HCT116 (cell line): ENCODE data around the gene SEC24A. TPM values are rescaled to one million over a fixed set of nuclear protein-coding genes. Genes with fewer than 3 reads are reported as not detected.

ENCODE experiments used
- ATAC-seq: fragments of 200-7000 bp; cut with Tn5 transposase; 2 replicates; pipeline ENCODE4 v1.9.1; 2020; ENCODE audit warnings: mild to moderate bottlenecking, moderate library complexity
- BruUV-seq: library from RNA; stranded (reverse); fragments of 400-500 nt; replicated peaks from 2 replicates; lab custom pipeline; 2021; lab: Mats Ljungman, UMichigan
- CTCF ChIA-PET: fragments of 300-600 bp; sonication (Branson Sonifier 250); formaldehyde crosslinking; loops from one replicate; lab custom pipeline; 2021; ENCODE audit warnings: antibody characterized with exemption; lab: Charles Lee
- POLR2A ChIA-PET: fragments of 300-600, 350-600 bp; sonication (Branson Sonifier 250); formaldehyde crosslinking; loops from one replicate; lab custom pipeline; 2021; ENCODE audit warnings: antibody characterized with exemption; lab: Charles Lee
- RAD21 ChIA-PET, 2 experiments: fragments of 300-600 bp; sonication (Branson Sonifier 250); formaldehyde crosslinking; loops; one replicate each; lab custom pipeline; 2023; ENCODE audit warnings: low total read pairs in 2 of 2; ENCODE audit not compliant: uncharacterized antibody in 2 of 2, unreplicated experiment in 2 of 2, low non-redundant PET in 1 of 2; lab: Charles Lee
- DNase-seq: peaks from one replicate; pipeline ENCODE4 v3.0.0-alpha.2; 2010; ENCODE audit warnings: low read depth, low spot score
- H2AFZ ChIP-seq: fragments of 200-600 bp; shearing (Covaris generic), sonication (generic); 2 replicates; pipeline ENCODE4 v1.6.1; 2017; ENCODE audit warnings: low read depth, mixed run types, mixed read lengths, antibody characterized with exemption, low read length; ENCODE audit not compliant: poor library complexity, severe bottlenecking
- H3K27ac ChIP-seq: 2 replicates; pipeline ENCODE4 v1.5.1; 2012; ENCODE audit warnings: low read depth, low read length
- H3K27me3 ChIP-seq: fragments of 200-600 bp; sonication (generic); 2 replicates; pipeline ENCODE4 v1.6.1; 2016; ENCODE audit warnings: mixed run types, low read length, mixed read lengths; ENCODE audit not compliant: insufficient read depth
- H3K36me3 ChIP-seq, 2 experiments: fragments of 200-500 bp in 1 of 2; fragments of 200-600 bp in 1 of 2; sonication (Bioruptor generic) in 1 of 2; sonication (generic) in 1 of 2; 2 replicates each; pipeline versions ENCODE4 v1.5.1 to v1.6.1; 2014 to 2016; ENCODE audit warnings: low read length in 2 of 2, inconsistent platforms in 1 of 2, mixed read lengths in 1 of 2, mixed run types in 1 of 2; ENCODE audit not compliant: insufficient read depth in 2 of 2, control insufficient read depth in 1 of 2
- H3K4me1 ChIP-seq, 2 experiments: fragments of 200-600 bp in 1 of 2; sonication (generic) in 1 of 2; 2 replicates each; pipeline versions ENCODE4 v1.5.1 to v1.6.1; 2012 to 2017; ENCODE audit warnings: low read length in 2 of 2, inconsistent platforms in 1 of 2, mild to moderate bottlenecking in 1 of 2, mixed read lengths in 1 of 2, mixed run types in 1 of 2, moderate library complexity in 1 of 2; ENCODE audit not compliant: insufficient read depth in 2 of 2, control insufficient read depth in 1 of 2
- H3K4me2 ChIP-seq: fragments of 200-600 bp; sonication (generic); 2 replicates; pipeline ENCODE4 v1.6.1; 2017; ENCODE audit warnings: mixed run types, low read length, mixed read lengths
- H3K4me3 ChIP-seq, 2 experiments: fragments of 200-600 bp in 1 of 2; sonication (generic) in 1 of 2; replicated peaks in 1 of 2; 2 replicates each; pipeline ENCODE4 v1.5.1; 2011 to 2016; ENCODE audit warnings: low read length in 2 of 2, control low read depth in 1 of 2, low read depth in 1 of 2, mild to moderate bottlenecking in 1 of 2, mixed read lengths in 1 of 2, mixed run types in 1 of 2
- H3K79me2 ChIP-seq: fragments of 200-600 bp; sonication (generic); 2 replicates; pipeline ENCODE4 v1.6.1; 2017; ENCODE audit warnings: mild to moderate bottlenecking, mixed run types, low read length, moderate library complexity, mixed read lengths; ENCODE audit not compliant: insufficient read depth
- H3K9ac ChIP-seq: fragments of 200-600 bp; sonication (generic); 2 replicates; pipeline ENCODE4 v1.6.1; 2016; ENCODE audit warnings: low read length, mixed read lengths
- H3K9me2 ChIP-seq: fragments of 200-600 bp; sonication (generic), shearing (Covaris generic); 2 replicates; pipeline ENCODE4 v1.6.1; 2017; ENCODE audit warnings: mixed run types, mild to moderate bottlenecking, moderate library complexity; ENCODE audit not compliant: insufficient read depth
- H3K9me3 ChIP-seq, 2 experiments: fragments of 200-500 bp in 1 of 2; fragments of 200-600 bp in 1 of 2; sonication (Bioruptor generic) in 1 of 2; sonication (generic) in 1 of 2; 2 replicates each; pipeline ENCODE4 v1.6.1; 2014 to 2017; ENCODE audit warnings: low read length in 2 of 2, mixed read lengths in 2 of 2, inconsistent platforms in 1 of 2, low read depth in 1 of 2, mild to moderate bottlenecking in 1 of 2, mixed run types in 1 of 2, moderate library complexity in 1 of 2; ENCODE audit not compliant: control insufficient read depth in 1 of 2, insufficient read depth in 1 of 2
- H4K20me1 ChIP-seq: fragments of 200-600 bp; sonication (generic), shearing (Covaris generic); 2 replicates; pipeline ENCODE4 v1.6.1; 2017; ENCODE audit warnings: mixed run types, mild to moderate bottlenecking, moderate library complexity; ENCODE audit not compliant: insufficient read depth
- ATF3 ChIP-seq: IDR thresholded peaks from 2 replicates; pipeline ENCODE4 v1.6.1; 2012
- CBX3 ChIP-seq: IDR thresholded peaks from 2 replicates; pipeline ENCODE4 v1.6.1; 2012; ENCODE audit warnings: low read depth
- CEBPB ChIP-seq: IDR thresholded peaks from 2 replicates; pipeline ENCODE4 v1.6.1; 2012; ENCODE audit warnings: low read depth
- EGR1 ChIP-seq: IDR thresholded peaks from 2 replicates; pipeline ENCODE4 v1.6.1; 2012; ENCODE audit warnings: low read depth
- ELF1 ChIP-seq: IDR thresholded peaks from 2 replicates; pipeline ENCODE4 v1.6.1; 2012; ENCODE audit warnings: low read depth, borderline replicate concordance
- EZH2phosphoT487 ChIP-seq: fragments of 200-600 bp; IDR thresholded peaks from 2 replicates; pipeline ENCODE4 v1.6.1; 2018; ENCODE audit warnings: antibody characterized with exemption, borderline replicate concordance
- FOSL1 ChIP-seq: IDR thresholded peaks from 2 replicates; pipeline ENCODE4 v1.6.1; 2012; ENCODE audit warnings: low read depth
- POLR2A ChIP-seq: IDR thresholded peaks from 2 replicates; pipeline ENCODE4 v1.7.0; 2011; ENCODE audit warnings: borderline replicate concordance; ENCODE audit not compliant: insufficient read depth, insufficient read length; ENCODE audit errors: extremely low read depth
- SIN3A ChIP-seq: IDR thresholded peaks from 2 replicates; pipeline ENCODE4 v1.6.1; 2012; ENCODE audit warnings: low read depth
- SRF ChIP-seq: IDR thresholded peaks from 2 replicates; pipeline ENCODE4 v1.6.1; 2012; ENCODE audit warnings: low read depth
- TCF7L2 ChIP-seq: IDR thresholded peaks from 2 replicates; pipeline ENCODE4 v1.7.0; 2011; ENCODE audit warnings: borderline replicate concordance, inconsistent platforms; ENCODE audit not compliant: insufficient read depth, insufficient read length; ENCODE audit errors: extremely low read depth
- YY1 ChIP-seq: IDR thresholded peaks from 2 replicates; pipeline ENCODE4 v1.6.1; 2011; ENCODE audit warnings: low read length, low read depth, moderate library complexity, mild to moderate bottlenecking; ENCODE audit not compliant: insufficient replicate concordance; ENCODE audit errors: extremely low read depth
- ZBTB33 ChIP-seq: IDR thresholded peaks from 2 replicates; pipeline ENCODE4 v1.6.1; 2011; ENCODE audit warnings: mild to moderate bottlenecking, low read length, moderate library complexity; ENCODE audit not compliant: insufficient replicate concordance; ENCODE audit errors: extremely low read depth
- ZFX ChIP-seq: fragments of 450-650 bp; IDR thresholded peaks from 2 replicates; pipeline ENCODE4 v1.6.1; 2017
- intact Hi-C: fragments of 100-400 bp; cut with micrococcal nuclease; formaldehyde crosslinking; loops from 2 replicates; pipeline ENCODE4 v1.10.0; 2022
- total RNA-seq: library from RNA; stranded (reverse); gene quantifications from one replicate; pipeline ENCODE4 v1.2.1, GENCODE V29; 2021; ENCODE audit not compliant: unreplicated experiment
- TF ChIP-seq, protein P1 (sequence below), 3 experiments: fragments of 200-600 bp in 1 of 3; sonication (generic) in 1 of 3; IDR thresholded peaks in 2 of 3; conservative IDR thresholded peaks in 1 of 3; 2 replicates each; pipeline ENCODE4 v1.5.1; 2012 to 2017; ENCODE audit warnings: low read depth in 2 of 3, low read length in 2 of 3, antibody characterized with exemption in 1 of 3, borderline replicate concordance in 1 of 3, control low read depth in 1 of 3, mild to moderate bottlenecking in 1 of 3, mixed read lengths in 1 of 3, mixed run types in 1 of 3, moderate library complexity in 1 of 3; ENCODE audit not compliant: insufficient read depth in 1 of 3
- TF ChIP-seq, protein P2 (sequence below): IDR thresholded peaks from 2 replicates; pipeline ENCODE4 v1.6.1; 2012

SEC24A gene
- total RNA-seq, 1 experiment from 2014 or later, result 16.8 TPM

GRCh38 chr5:134611515-134611914 is 37.1 kb upstream of the SEC24A start:
- ChIA-PET POLR2A (no interaction called here), RAD21 (no interaction called here), CTCF (no interaction called here)
- no TSS peak for BruUV-seq
- Histone ChIP-seq H3K79me2 (no peaks in the 10 kb centered on the region), H3K36me3 (peaks cover 11 to 20% of the 10 kb centered on the region in 2 experiments; a peak in 2 of 4 replicates), H3K9me2 (no peaks in the 10 kb centered on the region), H3K4me3 (no peak overlapping the region), H3K4me1 (no peaks in the 10 kb centered on the region), H3K27me3 (no peaks in the 10 kb centered on the region), H3K9ac (no peak overlapping the region), H3K9me3 (no peaks in the 10 kb centered on the region), H3K4me2 (no peak overlapping the region), H2AFZ (no peak overlapping the region), H4K20me1 (no peaks in the 10 kb centered on the region), H3K27ac (no peak overlapping the region)
- no peak for ATAC-seq
- TF ChIP-seq CBX3 (no peak), YY1 (no peak), ATF3 (no peak), SRF (no peak), ELF1 (no peak), EZH2phosphoT487 (no peak), EGR1 (no peak), POLR2A (no peak), SIN3A (no peak), CEBPB (no peak), FOSL1 (no peak), TCF7L2 (no peak), ZFX (no peak), ZBTB33 (no peak)
- TF ChIP-seq, protein P1, sequence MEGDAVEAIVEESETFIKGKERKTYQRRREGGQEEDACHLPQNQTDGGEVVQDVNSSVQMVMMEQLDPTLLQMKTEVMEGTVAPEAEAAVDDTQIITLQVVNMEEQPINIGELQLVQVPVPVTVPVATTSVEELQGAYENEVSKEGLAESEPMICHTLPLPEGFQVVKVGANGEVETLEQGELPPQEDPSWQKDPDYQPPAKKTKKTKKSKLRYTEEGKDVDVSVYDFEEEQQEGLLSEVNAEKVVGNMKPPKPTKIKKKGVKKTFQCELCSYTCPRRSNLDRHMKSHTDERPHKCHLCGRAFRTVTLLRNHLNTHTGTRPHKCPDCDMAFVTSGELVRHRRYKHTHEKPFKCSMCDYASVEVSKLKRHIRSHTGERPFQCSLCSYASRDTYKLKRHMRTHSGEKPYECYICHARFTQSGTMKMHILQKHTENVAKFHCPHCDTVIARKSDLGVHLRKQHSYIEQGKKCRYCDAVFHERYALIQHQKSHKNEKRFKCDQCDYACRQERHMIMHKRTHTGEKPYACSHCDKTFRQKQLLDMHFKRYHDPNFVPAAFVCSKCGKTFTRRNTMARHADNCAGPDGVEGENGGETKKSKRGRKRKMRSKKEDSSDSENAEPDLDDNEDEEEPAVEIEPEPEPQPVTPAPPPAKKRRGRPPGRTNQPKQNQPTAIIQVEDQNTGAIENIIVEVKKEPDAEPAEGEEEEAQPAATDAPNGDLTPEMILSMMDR (IDR thresholded peaks at IDR 0.05 in 2 of 3, conservative IDR thresholded peaks at IDR 0.05 in 1 of 3; ENCODE audit: borderline replicate concordance in 1 of 3, insufficient read depth in 1 of 3, low read depth in 2 of 3, low read length in 2 of 3), result no peak
- TF ChIP-seq, protein P2, sequence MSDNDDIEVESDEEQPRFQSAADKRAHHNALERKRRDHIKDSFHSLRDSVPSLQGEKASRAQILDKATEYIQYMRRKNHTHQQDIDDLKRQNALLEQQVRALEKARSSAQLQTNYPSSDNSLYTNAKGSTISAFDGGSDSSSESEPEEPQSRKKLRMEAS, result no peak
- intact Hi-C loops, result no loop called here
- DNase-seq, result no peak
